Lower leg skin (tissue), 4 donors: ENCODE data around the gene P4HA1. TPM values are rescaled to one million over a fixed set of nuclear protein-coding genes. Genes with fewer than 3 reads are reported as not detected.

Experiments
- DNase-seq, 2 donors: peaks; one replicate each; pipeline ENCODE4 v3.0.0-alpha.2; 2019; ENCODE audit warnings: low spot score in 2 of 2
- H3K4me3 ChIP-seq: fragments of 200-600 bp; sonication (generic); 2 replicates; pipeline ENCODE4 v1.5.1; 2017; ENCODE audit warnings: mild to moderate bottlenecking, low read depth; ENCODE audit not compliant: poor library complexity, severe bottlenecking
- POLR2A ChIP-seq, 2 donors: fragments of 450-650 bp; IDR thresholded peaks; one replicate each; pipeline ENCODE4 v1.6.1; 2016 to 2017; ENCODE audit warnings: antibody characterized with exemption in 2 of 2, mild to moderate bottlenecking in 1 of 2, moderate library complexity in 1 of 2
- WGBS, 2 donors: methylation state at CpG; one replicate each; pipeline ENCODE4 v1.1.5; 2018; 5-methylcytosine and 5-hydroxymethylcytosine counted together
- intact Hi-C: fragments of 100-400 bp; cut with DNase I; formaldehyde crosslinking; loops from one replicate; pipeline ENCODE4 v1.15.0; 2023; ENCODE audit warnings: low total_unique reads
- total RNA-seq, 4 donors: library from RNA; depleted of rRNA; stranded (reverse); fragments of >200 nt; gene quantifications; one replicate each; pipeline ENCODE4 v1.1.0, GENCODE V29; 2016
- TF ChIP-seq, protein P1 (sequence below), 3 donors: fragments of 450-650 bp; IDR thresholded peaks; one replicate each; pipeline ENCODE4 v1.5.1; 2016; ENCODE audit warnings: antibody characterized with exemption in 3 of 3, mild to moderate bottlenecking in 3 of 3, moderate library complexity in 2 of 3

P4HA1 gene
- total RNA-seq, 4 donors from 2014 or later: 14.3 to 29.5 (median 20.5) TPM

DNA sequence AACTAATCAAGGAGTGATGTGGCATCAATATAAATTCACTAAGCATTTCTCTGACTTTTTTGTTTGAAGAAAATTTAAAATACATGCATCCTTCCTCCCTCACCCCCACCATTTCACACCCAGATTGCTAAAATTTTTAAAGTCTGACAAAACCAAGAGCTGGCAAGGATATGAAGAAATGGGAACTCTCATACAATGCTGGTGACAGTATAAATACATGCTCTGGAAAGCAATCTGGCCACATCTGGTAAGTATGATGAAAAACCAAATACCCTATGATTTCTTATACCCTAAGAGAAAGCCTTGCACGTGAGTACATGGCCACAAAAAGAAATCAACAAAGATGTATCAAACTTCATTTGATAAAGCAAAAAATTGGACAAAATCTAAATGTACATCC is 31.2 kb downstream of the P4HA1 start:
- TF ChIP-seq, protein P1, sequence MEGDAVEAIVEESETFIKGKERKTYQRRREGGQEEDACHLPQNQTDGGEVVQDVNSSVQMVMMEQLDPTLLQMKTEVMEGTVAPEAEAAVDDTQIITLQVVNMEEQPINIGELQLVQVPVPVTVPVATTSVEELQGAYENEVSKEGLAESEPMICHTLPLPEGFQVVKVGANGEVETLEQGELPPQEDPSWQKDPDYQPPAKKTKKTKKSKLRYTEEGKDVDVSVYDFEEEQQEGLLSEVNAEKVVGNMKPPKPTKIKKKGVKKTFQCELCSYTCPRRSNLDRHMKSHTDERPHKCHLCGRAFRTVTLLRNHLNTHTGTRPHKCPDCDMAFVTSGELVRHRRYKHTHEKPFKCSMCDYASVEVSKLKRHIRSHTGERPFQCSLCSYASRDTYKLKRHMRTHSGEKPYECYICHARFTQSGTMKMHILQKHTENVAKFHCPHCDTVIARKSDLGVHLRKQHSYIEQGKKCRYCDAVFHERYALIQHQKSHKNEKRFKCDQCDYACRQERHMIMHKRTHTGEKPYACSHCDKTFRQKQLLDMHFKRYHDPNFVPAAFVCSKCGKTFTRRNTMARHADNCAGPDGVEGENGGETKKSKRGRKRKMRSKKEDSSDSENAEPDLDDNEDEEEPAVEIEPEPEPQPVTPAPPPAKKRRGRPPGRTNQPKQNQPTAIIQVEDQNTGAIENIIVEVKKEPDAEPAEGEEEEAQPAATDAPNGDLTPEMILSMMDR (IDR thresholded peaks at IDR 0.05): no peak
- no peak for TF ChIP-seq POLR2A (IDR thresholded peaks at IDR 0.05)
- DNase-seq: no peak
- intact Hi-C loops: loop anchor here (10.0 kb wide), 1 partner anchor 701 kb away; no protein-coding TSS in a partner anchor
- WGBS, 2 donors: 77 to 79% methylated on average over 1 of the region's 1 CpG
- no peak overlapping the region for H3K4me3 ChIP-seq

DNA sequence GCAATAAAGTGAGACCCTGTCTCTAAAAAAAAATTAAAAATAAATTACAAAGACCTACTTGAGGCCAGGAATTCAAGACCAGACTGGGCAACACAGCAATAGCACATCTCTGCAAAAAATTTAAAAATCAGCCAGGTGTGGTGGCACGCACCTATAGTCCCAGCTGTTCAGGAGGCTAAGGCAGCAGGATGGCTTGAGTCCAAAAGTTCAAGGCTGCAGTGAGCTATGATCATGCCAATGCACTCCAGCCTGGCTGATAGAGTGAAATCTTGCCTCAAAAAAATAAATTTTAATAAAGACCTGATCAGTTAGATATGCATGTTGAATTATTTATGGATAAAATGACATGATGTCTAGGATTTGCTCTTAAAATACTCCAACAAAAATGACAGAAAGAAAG is 34.9 kb downstream of the P4HA1 start:
- 82 to 83% methylated on average over 1 of the region's 1 CpG for WGBS, 2 donors
- no peak for DNase-seq
- intact Hi-C loops: loop anchor here (10.0 kb wide), 1 partner anchor 697 kb away; no protein-coding TSS in a partner anchor
- no peak for TF ChIP-seq POLR2A (IDR thresholded peaks at IDR 0.05)
- TF ChIP-seq, protein P1 (IDR thresholded peaks at IDR 0.05): no peak
- no peak overlapping the region for H3K4me3 ChIP-seq

DNA sequence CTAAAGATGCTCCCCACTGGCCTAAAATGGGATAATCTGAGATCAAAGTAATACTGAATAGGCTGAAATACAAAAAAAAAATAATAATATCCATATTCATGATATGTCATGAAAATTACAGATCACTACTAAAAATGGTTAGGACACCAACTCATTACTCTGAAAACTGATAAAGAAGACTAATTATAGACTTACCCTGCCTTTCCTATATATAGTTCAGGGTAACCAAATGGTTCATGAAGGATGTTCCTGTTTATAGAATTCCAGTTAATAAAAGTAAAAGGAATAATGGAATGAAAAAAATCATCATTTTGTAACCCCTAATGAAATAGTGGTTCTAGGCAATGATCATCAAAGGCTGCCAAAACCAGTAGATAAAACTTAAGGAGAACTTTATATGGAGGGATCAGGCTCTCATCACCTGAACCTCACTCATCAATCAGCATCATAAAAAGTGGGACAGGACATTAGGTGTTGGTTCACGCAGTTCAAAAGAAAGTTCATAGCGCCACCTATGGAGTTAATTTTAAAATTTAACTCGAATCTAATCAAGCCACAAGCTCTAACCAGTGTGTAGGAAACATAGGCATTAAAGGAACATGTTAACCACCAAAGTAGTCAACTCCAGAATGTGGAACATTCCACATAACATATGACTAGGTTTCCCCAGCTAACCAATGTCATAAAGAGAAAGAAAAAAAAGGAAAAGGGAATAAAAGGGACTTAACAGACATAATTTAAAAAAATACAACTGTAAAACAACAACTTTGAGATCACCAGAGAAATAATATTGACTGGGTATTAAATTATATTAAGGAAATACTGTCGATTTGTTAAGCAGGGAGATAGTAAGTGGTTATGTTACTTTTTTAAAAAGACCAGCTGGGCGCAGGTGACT is 35.7 kb downstream of the P4HA1 start:
- intact Hi-C loops: loop anchor here (10.0 kb wide), 1 partner anchor 696 kb away; no protein-coding TSS in a partner anchor
- DNase-seq: no peak
- no peak overlapping the region for H3K4me3 ChIP-seq
- TF ChIP-seq, protein P1 (IDR thresholded peaks at IDR 0.05): no peak
- no peak for TF ChIP-seq POLR2A (IDR thresholded peaks at IDR 0.05)
- 39 to 41% methylated on average over 5 of the region's 5 CpGs for WGBS, 2 donors

- intact Hi-C loops: loop anchor here (10.0 kb wide), 1 partner anchor 695 kb away; no protein-coding TSS in a partner anchor
- 92 to 100% methylated on average over 1 of the region's 1 CpG for WGBS, 2 donors
- TF ChIP-seq POLR2A (IDR thresholded peaks at IDR 0.05): no peak
- TF ChIP-seq, protein P1 (IDR thresholded peaks at IDR 0.05): no peak
- no peak for DNase-seq
- no peak overlapping the region for H3K4me3 ChIP-seq
These were observed 36.5 kb downstream of the P4HA1 start for GRCh38 chr10:73060173-73060572.

GRCh38 chr10:73058057-73058591 is 38.5 kb downstream of the P4HA1 start:
- no peak overlapping the region for H3K4me3 ChIP-seq
- WGBS, 2 donors: 79 to 83% methylated on average over 6 of the region's 6 CpGs
- no peak for DNase-seq
- TF ChIP-seq POLR2A (IDR thresholded peaks at IDR 0.05): no peak
- TF ChIP-seq, protein P1 (IDR thresholded peaks at IDR 0.05): no peak
- intact Hi-C loops: no loop called here
